ENCODE measurements around the gene CBARP.
A peak's percentile ranks its signal among the peaks of the same experiment; 100 is the strongest.

Gene CBARP, protein sequence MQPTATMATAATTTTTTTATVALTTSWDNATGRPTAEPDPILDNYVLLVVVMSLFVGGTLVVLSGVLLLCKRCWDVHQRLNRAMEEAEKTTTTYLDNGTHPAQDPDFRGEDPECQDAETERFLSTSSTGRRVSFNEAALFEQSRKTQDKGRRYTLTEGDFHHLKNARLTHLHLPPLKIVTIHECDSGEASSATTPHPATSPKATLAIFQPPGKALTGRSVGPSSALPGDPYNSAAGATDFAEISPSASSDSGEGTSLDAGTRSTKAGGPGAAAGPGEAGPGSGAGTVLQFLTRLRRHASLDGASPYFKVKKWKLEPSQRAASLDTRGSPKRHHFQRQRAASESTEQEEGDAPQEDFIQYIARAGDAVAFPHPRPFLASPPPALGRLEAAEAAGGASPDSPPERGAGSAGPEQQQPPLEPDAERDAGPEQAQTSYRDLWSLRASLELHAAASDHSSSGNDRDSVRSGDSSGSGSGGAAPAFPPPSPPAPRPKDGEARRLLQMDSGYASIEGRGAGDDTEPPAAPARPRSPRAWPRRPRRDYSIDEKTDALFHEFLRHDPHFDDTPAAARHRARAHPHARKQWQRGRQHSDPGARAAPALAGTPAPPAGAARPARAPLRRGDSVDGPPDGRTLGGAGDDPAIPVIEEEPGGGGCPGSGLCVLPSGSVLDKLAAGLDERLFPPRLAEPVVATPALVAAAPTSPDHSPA

DNA sequence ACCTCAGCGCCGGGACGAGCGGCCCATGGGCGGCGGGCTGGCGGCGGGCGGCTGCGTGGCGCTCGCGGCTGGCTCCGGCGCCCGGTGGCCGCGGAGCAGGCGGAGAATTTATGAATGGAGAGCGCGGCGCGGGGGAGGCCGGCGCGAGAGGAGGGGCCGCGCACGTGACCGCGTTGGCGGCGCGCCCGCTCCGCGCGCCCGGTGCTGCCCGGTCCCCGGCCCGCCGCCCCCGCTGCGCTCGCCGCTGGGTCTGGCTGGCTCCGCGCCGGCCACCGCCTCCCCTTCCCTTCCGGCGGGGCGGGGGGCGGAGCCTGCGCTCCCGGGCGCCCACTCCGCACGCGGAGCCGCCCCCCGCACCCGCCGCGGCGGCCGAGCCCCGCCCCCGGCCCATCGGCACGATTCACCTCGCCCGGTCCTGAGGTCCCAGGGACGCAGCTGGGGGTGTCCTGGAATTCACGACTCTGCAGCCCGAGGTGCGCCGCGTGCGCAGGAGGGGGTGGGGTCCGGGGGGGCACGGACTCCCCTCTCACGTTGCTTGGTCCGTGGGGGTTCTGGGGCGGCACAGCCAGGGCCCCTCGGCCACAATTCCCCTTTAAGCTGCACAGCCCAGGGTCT is at the start of gene CBARP:
CBARP (minus strand) TSS at position 252 of the 615 bp plus-strand sequence. CDS start 1,905 bp downstream, outside the sequence.
- peak; percentile 43 for DNase-seq (ENCODE audit: low spot score)

DNA sequence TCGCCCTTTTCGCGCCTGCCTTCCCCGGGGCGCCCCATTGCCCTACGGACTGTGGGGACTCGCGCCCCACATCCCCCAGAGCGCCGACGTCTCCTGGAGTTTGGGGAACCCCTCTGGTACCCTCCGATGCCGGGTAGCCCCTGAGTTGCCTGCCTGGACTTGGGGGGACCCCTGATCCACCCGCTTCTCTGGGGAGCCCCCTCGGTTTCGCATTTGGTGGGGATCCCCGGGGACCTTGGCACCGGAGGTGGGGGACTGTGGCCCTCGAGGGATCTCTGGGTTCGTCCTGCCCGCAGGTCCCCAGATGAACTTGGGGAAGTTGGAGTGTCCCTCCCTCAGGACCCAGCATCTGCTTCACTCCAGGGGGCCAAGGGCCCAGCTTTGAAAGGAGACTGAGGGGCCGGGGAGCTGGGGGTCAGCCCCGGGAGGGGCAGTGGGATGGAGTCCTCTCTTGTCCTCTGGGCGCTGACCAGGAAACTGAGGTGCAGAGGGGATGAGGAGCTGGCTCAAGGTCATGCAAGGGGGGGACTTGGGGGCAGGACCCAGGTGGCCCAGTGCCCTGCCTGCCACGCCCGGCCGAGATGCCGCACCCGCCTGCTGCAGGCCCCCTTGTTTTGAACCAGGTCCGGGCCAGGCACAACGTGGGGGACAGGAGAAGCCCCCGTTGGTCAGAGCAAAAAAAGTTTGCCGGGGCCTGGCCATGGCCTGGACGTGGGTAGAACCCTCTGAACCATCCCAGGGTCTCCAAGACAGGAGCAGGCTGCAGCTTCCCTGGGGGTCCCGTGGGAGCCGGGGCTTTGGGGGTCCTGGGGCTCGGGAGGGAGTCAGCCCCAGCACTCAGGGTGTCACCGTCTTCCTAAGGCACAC is 48.9 kb upstream of the CBARP start:
- no peak for DNase-seq (ENCODE audit: low spot score)

DNA sequence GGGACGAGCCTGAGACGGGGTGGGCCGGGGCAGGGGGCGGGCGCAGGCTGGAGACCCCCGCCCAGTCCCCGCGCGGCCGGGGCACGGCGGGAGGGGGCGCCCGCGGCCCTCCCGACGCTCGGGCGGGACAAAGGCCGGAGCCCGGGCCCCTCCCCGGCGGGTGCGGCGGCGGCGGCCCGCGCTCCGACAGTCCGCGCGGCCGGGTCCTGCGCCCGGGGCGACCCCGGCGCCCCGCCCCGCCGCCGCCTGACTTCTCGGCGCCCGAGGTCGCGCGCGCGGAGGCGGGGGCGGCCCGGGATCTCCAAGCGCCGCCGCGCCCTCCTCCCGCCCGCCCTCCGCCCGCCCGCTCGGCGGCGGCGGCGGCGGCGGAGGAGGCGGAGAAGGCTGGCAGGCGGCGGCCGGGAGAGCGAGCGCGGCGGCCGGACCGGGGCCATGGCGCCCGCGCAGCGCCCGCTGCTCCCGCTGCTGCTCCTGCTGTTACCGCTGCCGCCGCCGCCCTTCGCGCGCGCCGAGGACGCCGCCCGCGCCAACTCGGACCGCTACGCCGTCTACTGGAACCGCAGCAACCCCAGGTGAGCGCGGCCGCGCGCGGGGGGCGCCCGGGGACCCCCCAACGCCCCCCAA is 48.0 kb upstream of the CBARP start, which contains the start of gene EFNA2:
EFNA2 (plus strand) TSS at position 137 of the 624 bp plus-strand sequence; CDS start at position 433, 296 bp downstream.
- no peak for DNase-seq (ENCODE audit: low spot score)

DNA sequence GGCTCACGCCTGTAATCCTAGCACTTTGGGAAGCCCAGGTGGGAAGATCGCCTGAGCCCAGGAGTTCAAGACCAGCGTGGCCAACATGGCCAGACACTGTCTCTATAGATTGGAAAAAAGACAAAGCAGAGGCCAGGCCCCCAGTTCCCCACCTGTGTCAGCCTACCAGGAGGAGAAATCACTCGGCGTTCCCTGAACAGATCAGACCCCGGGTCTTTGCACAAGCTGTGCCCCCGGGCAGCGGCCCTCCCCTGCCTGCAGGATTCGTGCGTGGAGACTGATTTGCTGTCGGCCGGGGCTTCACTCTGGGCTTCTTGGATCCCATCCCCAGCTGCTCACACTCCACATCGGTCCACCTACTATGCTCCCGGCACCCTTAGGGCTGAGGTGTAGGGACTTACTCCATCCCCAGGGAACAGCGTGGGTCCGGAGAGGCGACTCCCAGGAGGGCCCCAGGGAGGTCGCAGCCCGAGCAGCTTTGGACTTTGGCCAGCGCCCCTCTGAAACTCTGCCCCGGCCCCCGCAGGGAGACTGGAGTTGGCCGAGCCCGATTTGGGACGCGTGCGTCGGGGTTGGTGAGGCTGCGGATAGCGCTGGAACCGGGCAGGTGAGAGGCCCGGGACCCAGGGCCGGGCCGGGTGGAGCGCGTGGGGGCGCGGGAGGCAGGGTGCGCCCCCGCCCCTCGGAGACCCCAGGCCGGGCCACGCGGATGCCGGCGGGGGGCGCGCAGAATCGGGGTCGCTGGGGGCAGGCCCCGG is 47.4 kb upstream of the CBARP start:
- no peak for DNase-seq (ENCODE audit: low spot score)

DNA sequence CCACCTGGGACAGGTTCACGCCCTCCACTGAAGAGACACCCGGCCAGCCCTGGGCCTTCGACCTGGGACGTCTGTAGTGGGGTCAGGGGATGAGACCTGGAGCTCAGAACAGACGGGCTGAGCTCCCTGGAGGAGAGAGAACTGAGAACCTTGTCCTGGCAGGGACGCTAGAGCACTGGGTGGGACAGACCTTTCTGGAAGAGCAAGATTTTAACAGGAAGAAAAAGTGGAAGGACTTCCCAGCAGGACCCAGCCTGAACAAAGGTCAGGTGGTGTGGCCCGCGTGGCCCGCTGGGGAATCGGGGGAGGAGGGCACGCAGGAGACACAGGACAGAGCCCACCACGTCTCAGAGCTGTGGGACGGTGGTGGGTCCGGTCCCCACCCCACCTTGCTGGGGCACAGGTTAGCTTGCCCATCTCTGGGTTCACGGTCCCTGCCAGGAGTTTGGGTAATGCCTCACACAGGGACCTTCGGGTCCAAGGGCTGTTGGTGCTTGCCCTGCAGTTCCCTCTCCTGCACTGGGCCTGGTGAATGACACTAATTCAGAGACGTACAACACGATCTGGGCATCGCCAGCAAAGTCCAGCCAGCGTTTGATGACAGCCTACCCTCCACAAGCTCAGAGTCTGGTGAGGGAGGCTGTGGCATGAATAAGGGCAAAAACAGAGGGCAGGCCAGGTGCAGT is 46.6 kb upstream of the CBARP start:
- DNase-seq (ENCODE audit: low spot score), result no peak

DNA sequence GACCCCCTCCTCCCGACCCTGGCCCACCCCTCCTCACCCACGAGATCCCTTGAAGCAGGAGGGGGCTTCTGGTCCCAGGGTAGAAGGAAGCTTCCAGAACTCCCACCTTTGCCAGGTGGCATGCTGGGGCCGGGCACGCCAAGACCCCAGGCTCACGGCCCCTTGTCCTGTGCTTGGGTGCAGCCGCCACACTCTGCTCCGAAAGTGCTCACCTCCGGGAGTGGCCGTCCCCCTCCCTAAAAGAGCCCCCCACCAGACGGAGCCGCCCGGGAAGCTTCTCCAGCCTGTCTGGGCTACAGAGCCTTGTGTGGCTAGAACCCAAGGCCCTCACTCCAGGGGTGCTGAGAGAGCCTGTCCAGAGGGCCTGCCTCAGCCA is 46.1 kb upstream of the CBARP start:
- no peak for DNase-seq (ENCODE audit: low spot score)

DNA sequence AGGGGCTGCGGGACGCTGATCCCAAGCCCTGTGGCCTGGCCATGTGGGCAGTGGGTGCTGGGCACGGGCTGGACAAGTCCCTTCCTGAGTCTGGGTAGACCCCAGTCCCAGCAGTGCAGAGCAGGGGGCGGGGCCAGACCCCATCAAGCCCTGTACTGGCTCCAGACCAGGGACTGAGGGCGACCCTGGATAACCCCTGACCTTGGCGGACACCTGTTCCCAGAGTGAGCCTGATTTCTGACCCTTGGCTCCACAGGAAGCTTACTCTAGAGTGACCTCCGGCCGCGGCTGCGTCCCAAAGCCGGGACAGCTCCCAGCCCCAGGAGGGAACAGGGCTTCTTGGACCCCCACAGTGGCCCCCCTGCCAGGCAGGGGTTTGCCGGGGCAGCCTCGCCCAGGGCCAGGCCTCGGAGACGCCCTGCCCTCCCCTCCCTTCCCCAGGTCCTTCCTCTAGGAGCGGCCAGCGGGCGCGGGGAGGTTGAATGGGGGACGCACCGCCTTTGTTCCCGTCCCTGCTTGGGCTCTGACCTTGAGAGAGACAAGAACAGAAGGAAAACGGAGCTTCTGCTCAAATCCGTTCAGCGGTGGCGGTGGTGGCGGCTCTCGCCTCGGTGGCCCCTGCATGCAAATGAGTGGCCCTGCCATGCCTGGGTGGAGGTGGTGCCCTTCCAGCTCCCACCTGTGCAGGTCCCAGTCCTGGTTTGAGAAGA is 45.6 kb upstream of the CBARP start:
- DNase-seq (ENCODE audit: low spot score), result no peak

DNA sequence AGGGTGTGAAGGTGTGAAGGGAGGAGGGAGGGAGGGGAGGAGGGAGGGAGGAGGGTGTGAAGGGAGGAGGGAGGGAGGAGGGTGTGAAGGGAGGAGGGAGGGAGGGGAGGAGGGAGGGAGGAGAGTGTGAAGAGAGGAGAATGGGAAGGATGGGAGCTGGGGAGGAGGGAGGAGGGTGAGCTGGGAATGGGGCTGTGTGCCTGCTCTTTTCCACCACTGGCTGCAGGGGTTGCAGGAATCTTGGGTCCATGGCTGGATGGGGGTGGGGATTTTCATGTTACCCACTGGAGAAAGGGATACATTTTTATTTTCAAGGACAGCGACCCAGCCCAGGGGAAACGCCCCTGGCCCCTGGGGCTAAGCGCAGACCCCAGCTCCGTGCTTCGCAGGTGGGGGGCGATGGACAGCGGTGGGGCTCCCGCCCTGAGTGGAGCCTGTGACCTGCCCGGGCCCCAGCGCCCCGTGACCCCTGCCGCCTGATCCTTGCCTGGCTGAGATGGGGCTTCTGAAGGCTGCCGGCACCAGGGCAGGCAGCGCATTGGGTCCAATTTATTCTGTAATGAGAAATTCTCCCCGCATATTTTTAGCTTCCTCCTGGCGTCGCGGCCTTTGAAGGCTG is 44.9 kb upstream of the CBARP start:
- DNase-seq (ENCODE audit: low spot score), result no peak

DNA sequence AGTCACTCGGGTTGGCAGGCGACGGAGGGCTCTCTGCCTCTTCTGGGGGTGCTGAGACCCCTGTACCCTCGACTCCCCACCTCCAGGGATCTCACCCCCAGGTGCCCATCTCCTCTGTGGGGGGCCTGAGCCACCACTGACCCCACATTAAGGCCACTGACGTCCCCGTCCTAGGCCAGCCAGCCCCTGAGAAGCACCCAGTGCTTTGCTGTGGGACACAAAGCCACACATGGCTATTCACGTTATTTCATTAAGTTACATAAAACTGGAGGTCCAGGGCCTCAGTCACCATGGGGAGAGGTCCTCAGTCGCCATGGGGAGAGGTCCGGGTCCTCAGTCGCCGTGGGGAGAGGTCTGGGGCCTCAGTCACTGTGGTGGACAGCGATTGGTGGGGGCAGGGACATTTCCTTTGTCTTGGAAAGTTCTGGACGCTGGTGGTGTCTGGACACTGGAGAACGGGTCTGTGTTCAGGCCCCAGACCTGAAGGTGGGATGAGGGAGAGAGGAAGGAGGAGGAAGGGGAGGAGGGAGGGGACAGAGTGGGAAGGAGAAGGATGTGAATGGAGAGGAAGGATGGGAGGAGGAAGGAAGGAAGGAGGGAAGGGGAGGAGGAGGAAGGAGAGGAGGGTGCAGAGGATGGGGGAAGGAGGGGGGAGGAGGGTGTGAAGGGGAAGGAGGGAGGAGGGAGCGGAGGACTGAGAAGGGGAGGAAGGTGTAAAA is 43.9 kb upstream of the CBARP start:
- no peak for DNase-seq (ENCODE audit: low spot score)

DNA sequence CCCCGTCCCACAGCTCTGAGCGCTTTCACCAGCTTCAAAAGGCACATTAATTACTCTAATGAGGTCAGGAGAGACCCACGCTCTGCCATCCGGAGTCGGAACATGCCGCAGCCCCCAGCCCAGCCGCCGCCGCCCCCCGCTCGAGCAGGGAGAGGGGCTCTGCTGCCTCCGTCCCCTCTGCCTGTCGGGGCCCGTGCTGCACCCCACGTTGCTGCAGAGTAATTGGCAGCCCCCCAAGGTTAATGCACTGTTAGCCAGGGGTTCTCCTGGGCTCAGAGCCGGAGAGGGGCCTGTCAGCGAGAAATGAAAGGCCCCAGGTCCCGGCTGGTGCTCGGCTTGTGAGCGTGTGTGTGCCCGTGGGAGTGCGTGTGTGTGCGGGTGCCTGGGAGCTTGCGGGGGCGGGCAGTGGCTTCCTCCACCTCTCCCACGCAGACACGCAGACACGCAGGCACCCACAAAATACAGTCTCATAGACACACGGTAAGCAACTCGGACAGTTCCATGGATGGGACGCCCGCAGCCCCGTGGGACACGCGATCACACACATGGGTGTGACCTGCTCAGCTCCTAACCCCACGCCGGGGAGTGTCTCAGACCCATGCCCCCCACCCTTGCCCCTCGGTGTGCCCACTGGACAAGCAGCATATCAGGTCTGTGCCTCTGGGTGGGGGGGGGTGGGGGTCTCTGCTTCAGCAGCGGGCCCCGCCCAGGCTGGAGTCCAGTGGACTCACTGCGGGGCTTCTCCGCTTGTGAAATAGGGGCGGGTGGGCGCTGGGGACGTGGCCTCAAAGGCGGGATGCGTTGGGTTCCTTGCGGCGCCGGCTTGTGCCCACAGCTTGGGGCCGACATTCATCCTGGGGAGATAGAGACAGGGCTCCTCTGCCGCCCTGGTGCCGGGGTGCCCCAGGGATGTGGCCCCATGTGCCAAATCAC is 43.1 kb upstream of the CBARP start:
- DNase-seq (ENCODE audit: low spot score), result no peak

DNA sequence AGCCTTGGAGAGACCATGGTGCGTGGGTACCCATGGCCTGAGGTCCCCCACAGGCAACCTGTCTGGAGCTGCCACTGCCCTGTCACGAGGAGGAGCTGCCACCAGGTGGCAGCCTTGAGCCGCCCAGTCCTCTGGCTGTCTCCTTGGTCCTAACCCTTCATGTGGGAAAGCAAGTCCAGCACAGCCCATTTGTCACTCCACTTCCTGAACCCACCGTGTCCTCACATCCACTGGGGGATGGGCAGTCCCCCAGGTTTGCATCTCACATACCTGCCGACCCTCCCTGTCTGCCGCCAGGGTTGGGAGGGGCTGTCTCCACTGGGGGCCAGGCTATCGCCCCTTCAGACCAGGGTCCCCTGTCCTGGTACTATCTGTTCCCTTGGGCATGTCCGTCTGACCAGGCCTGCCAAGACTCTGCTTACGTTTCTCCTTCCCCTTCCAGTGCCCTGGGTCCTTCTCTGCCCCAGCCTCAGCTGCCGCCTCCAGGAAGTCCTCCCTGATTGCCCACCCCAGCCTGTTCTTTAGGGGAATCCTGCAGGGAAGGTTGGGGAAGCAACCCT is 42.1 kb upstream of the CBARP start:
- DNase-seq (ENCODE audit: low spot score), result peak; percentile 85

DNA sequence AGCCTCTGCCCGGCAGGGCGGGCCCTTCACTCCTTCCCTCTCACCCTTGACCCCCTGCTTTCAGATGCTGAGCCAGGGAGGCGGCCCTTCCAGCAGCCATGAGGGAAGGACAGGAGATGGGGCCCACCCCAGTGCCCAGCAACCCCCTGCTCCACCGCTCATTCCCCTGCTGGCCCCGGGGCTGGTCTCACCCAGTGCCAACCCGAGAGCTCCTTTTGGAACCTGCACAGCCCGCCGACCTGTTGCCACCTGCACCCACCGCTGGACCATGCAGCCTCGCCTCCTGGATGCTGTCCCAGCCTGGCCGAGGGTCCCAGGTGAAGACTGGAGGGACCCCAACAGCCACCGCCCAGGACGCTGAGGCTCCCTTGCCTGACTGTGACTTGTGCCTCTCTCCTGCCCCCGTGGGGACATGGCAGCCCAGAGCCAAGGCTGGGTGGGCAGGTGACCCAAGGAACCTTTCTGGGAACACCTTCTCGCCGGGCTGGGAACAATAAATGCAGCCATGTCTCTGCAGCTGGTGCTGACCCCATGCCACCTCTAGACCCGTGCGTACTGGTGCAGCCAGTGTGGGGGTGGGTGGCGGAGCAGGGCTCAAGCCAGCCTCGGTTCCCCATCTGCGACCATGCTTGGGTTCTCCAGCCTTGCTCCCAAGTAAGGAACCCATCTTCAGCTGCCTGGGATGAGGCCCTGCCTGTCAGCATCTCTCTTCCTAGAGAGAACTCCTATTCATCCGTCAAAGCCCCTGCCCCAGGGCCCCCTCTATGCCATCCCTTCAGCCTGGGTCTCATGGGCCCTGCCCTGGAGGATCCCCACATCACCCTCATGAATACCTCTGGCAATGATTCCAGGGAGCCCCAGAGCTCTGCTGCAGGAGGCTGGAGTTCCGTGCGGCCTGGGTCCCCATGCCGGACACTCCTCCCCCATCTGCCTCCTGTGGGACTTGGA is 41.2 kb upstream of the CBARP start:
- DNase-seq (ENCODE audit: low spot score), result no peak

DNA sequence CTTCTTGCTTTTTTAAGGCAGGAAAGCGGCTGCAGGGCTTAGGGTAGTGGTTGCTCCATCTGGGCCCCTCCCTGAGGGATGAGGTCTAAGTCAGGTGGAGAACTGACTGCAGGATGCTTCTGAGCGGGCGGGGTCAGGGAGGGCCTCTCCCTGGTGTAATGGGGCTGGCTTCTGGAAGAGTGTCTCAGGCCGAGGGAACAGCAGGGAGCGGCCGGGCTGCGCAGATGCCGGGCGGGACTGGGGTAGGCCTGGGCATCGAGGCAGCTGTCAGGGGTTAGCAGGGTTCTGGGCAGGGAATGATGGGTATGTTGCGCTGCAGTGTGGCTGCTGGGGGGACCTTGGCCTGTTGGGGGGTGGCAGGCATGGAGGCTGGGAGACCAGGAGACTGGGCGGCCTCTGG is 40.3 kb upstream of the CBARP start:
- no peak for DNase-seq (ENCODE audit: low spot score)

DNA sequence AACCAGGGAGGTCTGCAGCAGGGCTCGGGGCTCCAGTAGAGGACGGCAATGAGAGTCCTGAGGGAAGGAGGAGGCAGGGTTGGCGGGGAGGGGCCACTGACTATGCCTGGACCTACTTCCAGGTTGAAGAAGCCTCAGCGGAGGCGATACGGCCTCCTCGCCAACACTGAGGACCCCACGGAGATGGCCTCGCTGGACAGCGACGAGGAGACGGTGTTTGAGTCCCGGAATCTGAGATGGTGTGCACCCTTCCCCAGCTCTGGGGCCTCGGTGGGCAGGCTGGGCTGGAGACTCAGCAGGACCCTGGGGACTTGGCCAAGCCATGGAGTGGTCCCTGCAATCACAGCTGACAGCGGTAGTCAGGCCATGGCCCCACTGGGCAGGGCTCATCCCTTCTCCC is 39.3 kb upstream of the CBARP start:
- no peak for DNase-seq (ENCODE audit: low spot score)

DNA sequence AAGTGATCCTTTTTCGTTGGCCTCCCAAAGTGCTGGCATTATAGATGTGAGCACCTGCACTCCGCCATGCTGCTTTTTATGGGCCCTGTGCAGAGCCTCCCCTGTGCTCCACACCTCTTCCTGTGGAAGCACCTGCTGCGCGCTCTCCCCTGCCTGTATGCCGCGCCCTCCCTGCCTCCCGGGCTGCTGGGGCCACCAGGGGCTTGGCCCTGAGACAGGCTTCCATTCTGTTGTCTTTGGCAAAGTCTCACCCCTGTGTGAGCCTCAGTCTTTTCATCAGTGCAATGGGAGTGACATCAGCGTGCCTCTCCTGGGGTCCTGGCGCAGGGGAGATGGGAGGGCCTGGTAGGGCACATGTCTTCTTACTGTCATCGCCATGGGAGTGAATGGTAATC is 38.8 kb upstream of the CBARP start:
- DNase-seq (ENCODE audit: low spot score), result no peak

Measured in AG08395 (cell line).